ENCODE results near the gene CCDC33.

DNA sequence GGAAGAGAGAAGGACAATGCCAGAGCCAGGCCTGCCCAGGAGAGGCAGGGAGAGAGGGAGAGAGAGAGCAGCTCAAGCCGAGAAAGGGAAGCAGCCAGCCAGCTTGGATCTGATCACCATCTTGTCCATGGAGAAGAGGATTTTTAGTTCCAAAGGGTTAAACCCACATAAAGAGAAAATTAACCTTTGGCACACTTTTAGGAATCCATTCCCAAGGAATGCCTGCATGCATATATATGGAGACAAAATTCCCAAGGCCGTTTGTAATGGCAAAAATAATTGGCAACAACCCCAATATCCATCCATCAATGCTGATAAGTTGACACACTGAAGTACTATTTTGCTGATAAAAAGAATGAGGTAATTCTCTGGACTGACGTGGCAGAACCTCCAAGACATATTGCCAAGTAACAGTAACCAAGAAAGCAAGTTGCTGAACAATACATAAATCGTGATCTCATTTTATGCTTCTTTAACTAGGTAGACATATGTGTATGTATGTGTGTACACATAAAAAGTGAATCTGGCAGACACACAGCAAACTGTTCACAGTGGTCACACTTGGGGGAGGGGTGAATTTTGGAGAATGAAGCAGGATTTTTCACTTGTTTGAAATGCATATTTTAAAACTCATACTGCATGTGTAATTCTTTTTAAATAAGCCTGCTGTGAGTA lies 26.0 kb upstream of the CCDC33 start:
- TF ChIP-seq, protein P1, sequence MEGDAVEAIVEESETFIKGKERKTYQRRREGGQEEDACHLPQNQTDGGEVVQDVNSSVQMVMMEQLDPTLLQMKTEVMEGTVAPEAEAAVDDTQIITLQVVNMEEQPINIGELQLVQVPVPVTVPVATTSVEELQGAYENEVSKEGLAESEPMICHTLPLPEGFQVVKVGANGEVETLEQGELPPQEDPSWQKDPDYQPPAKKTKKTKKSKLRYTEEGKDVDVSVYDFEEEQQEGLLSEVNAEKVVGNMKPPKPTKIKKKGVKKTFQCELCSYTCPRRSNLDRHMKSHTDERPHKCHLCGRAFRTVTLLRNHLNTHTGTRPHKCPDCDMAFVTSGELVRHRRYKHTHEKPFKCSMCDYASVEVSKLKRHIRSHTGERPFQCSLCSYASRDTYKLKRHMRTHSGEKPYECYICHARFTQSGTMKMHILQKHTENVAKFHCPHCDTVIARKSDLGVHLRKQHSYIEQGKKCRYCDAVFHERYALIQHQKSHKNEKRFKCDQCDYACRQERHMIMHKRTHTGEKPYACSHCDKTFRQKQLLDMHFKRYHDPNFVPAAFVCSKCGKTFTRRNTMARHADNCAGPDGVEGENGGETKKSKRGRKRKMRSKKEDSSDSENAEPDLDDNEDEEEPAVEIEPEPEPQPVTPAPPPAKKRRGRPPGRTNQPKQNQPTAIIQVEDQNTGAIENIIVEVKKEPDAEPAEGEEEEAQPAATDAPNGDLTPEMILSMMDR (IDR thresholded peaks at IDR 0.05; ENCODE audit: borderline replicate concordance, extremely low read depth, low read length, poor library complexity, severe bottlenecking), result no peak
- TF ChIP-seq EZH2 (IDR thresholded peaks at IDR 0.05; ENCODE audit: borderline replicate concordance, low read depth, low read length, severe bottlenecking), result no peak

Measured in DND-41 (cell line).